ENCODE results near the gene CERS3.

CERS3 gene

DNA sequence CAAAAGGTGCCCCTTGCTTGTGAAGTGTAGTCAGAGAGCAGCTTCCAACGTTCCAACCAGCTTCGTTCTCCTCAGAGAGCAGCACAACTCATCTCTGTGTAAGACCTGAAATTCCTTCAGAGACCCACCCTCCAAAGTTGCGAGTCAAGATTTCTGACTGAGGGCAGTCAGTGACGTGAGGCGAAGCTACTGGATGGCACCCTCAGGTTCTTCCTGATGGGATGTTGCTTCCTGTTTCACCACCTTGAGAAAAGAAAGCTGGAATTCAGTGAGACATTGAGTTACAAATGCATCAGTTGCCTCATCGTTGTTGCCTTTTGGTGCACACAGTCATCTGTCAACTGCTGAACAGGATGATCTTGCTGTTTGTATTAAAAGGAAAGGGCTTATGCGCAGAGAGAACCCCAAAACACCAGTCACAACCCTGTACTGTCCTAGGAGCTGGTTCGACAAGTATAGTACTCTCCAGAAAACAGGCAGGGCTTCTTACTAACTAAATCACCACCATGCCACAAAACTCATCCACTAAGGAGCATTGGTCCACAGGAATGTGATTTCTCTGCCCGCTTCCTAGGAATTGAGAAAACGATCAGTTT is at the start of gene CERS3:
CERS3 (minus strand) TSS at position 118 of the 596 bp plus-strand sequence. CDS start 27,101 bp downstream, outside the sequence.
- DNase-seq = no peak

DNA sequence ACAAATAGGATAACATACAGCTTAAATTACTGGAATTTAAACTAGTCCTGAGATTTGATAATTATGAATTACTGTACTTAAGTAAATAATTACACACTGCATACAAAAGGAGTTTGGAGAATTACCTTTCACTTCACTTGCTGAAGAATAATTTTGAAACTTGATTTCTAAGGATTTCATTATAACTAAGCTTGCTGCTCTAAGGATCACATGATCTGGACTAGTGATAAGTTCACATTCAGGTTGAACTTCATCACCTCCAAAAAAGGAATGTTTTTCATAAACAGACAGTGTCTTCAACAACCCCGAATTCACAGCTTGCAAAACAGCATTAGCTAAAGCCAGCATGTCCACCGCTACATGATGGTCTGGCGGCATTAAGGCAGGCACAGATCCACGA is 44.8 kb upstream of the CERS3 start:
- DNase-seq = no peak

DNA sequence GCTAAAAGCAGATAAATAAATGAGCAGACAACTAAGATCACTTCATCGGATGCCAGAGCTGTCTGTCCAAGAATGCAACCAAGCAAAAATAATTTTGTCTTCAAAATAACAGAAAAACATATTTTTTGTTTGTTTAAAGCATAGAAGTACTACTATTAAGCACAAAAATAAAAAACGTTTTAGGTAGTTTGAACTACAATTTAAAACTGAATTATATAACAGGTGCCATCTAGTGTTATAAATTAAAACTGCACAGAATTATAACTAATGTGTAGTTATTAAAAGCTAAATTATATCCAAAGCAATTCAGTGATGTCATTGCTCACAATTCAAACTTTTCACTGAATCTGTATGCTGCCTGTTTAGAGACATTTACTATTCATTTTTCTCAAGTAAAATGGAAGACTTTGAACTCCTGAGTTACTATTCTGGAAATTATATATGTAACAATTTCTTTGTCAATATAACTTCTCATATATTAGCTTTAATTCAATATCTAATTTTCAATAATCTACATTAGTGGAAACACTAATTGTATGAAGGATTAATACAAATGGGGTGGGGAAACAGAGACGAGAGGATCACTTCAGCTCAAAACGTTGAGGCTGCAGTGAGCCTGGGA is 43.7 kb upstream of the CERS3 start:
- no peak for DNase-seq

DNA sequence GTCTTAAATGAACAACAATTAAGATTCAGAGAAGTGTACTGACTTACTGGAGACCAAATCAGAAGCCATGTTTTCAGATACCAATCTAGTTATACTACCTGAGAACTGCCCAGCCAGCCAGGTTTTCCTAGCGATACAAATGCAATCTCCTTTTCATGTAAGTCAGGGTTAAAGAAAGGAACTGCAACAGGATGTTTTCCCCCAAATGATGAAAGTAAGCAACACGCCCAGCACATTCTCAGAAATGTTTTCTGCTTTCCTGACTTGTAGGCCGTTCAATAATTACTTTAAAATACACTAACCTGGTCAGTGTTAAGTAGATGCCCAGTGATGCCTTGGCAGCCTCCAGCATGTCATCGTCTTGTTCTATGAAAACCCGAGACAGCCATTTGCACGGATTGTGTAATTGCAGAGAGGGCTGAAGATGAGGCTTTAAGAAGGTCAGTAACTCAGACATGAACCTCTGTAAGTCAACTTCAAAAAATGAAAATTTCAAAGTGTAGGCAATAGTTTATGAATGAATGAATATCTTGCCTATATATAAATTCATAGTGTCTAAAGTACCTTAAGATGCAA is 42.9 kb upstream of the CERS3 start:
- DNase-seq = no peak

DNA sequence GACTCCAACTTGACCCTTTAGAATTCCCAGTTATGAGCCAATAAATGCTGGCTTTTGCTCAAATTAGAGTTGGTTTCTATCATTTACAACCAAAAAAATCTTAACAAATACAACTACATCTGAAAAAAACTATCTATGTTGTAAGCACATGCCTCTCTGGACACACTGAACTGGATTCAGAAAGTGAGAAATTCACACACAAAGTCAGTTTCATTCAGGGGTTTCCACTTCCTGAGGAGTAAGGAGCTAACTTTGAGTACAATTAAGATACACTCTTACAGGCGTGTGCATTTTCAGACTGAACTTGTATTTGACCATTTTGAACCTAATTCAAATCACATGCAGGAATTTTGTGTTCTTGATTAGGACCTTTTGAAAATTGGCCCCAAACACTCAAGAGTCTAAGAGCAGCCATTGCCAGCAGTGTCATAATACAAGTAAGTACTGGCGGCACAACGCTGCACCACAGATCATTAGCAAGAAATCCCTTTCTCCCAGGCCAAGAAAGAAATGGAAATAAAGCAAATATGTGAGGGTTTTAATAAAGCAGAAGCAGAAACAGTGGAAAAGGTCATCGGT is 42.1 kb upstream of the CERS3 start:
- DNase-seq = no peak

DNA sequence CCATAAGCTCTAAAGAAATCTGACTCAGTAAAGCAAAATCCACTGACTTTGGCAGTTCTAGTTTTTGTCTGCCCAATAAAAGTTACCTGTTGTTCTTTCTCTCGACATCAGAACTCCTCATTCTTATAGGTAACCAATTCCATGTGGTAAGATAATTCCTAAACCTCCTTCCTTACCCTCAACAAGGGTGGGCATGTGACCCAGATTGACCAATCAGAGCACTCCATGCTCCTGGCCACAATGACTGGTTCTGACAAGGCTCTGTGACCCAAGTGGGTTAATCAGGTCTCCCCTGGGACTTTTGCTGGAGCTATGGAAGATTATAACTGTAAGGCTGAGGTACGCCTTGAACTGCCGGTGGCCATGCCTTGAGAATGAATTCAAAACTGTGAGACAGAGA is 41.5 kb upstream of the CERS3 start:
- no peak for DNase-seq

DNA sequence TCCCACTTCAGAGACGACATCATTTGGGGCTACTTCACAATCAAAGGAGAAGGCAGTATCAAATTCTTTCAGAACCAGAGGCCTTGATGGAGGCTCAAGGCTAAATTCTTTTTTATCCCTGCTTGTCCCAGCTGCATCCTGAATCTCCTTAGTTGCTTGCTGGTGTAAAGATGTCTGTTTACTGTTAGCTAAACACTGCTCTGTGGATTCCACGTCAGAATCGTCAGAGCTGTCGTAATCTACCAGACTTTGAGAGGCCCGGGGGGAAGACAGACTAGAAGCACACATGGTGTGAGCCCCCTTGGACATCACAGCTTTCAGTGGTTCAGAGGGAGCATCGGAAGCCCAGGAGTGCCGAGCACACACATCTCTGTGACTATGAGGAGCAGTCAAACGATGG is 40.6 kb upstream of the CERS3 start:
- DNase-seq = no peak

DNA sequence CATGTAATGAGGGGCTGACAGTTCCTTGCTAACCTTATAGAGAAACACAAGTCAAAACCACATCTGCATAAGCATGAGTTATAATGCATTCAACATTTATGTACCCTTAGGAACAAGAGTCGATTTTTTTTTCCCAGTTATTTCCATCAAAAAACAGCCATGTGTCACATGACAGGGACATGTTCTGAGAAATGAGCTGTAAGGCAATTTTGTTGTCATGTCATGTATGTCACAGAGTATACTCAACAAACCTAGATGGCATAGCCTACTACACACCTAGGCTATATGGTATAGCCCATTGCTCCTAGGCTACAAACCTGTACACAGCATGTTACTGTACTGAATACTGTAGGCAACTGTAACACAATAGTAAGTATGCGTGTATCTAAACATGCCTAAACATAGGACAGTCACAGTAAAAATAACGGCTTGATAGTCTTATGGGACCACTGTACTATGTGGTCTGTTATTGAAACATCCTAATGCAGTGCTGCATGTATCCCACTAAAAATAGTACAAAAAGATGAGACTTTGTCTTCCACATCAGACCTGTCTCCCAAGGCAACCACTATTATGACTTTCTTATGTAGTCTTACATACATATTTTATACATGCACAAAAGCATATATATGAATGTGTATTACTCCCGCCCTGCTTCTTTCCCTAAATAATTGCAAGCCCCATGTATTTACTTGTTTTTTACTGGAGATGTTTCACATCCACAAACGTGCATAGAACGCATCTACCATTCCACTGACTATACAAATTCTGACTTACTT is 38.3 kb upstream of the CERS3 start:
- DNase-seq = no peak

DNA sequence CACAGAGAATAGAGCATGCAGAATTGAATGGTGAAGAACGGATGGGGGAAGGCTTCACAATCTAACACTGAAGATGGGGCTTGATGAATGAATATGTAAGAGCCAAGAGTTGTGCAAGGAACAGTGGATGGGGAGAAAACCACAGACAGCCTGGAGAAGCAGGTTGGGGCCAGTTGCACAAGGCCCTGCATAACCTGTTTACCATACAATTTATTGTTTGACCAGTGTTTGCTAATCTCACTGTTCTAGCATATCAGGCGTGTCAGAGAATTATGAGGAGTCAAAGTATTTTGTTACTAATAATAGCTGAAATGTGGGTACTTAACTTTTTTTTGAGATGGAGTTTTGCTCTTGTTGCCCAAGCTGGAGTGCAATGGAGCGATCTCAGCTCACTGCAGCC is 36.8 kb upstream of the CERS3 start:
- DNase-seq = no peak

DNA sequence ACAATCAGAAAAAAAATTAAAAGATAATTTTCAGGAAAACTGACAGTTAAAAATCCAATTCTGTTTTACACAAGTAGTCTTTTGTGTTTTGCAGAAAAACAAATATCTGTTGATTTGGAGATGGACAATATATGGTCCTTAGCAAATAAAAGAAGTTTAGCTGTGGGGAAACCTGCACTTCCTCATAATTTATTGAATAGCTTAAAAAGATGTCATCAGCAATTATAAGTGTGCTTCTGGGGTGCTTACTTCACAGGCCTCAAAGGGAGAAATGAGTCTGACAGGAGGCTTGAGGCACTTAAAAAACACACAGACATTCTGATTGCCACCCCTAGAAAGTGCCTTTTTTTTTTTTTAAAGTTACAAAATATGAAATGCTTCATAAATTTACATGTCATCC is 31.6 kb upstream of the CERS3 start:
- DNase-seq = no peak

DNA sequence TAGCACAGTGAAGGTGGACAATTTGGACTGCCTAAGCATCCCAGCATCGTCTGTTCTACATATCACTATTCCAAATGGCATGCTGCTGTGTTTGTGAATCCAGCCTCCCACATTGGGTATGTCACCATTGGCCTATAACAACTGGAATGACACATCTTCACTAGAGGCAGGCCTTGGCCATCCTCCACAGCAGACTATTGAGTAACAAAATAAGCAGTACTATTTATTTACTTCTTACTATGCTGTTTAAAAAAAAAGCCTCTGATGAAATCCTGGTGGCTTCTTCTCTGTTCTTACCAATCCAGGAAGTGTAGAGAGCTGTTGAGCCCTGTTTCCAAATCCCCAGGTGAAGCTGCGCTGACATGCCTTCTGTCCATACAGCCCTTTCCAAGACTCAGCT is 30.6 kb upstream of the CERS3 start:
- no peak for DNase-seq

DNA sequence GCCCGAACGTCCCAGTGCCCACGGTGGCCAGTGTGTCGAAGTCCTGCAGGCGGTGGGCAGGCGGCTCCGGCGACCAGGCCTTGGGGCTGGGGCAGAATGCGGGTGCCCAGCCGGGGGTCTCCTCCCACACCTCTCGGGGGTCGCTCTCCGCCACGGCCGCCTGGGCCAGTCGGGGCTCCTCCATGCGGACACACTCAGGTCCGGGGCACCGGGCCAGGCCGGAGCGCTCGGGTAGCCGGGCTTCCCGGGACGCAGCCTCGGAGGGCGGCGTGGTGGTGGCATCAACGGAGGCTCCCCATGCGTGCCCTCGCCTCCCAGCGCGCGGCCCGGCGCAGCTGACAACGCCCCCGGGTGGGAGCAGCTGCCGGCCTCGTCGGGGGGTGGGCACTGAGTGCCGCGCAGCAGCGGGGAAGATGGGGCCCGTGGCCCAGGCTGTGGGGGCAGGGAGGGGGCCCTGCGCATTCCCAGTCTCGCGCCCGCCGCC is 30.1 kb upstream of the CERS3 start:
- no peak for DNase-seq

DNA sequence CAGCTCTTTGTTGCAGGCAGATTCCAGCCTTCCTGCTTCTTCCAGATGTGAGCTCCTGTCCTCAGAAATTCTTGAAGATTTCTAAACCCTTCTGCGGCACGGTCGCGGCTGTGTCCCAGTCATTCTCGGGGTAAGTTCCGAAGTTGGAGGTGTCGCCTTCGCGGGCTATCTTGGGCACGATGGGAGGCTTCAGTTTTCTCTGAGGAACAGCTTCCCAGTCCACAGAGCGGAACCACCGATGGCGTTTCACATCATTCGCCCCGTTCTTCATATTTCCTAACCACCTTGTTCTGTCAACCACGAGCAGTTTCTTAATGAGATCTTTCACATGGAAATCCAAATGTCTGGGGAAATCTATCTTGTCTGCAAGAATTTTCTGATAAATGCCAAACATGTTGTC is 24.7 kb upstream of the CERS3 start:
- DNase-seq = no peak

DNA sequence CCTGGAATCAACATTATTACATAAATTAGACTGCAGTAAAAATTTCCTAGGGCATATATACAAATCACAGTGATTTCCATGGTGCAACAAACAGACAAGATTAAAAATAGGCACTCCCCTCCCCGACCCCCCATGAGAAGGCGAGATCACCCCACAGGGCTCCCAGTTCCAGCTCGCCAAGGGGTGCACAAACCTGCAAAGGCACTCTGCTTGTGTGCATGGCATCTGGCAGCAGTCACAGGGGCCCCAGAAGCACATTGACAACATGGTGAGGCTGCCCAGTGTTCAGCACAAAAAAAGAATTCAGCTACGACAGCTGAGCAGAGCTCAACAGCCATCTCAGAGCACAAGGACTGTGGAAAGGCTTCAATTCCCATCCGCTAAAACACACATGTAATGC is 19.2 kb upstream of the CERS3 start:
- no peak for DNase-seq

DNA sequence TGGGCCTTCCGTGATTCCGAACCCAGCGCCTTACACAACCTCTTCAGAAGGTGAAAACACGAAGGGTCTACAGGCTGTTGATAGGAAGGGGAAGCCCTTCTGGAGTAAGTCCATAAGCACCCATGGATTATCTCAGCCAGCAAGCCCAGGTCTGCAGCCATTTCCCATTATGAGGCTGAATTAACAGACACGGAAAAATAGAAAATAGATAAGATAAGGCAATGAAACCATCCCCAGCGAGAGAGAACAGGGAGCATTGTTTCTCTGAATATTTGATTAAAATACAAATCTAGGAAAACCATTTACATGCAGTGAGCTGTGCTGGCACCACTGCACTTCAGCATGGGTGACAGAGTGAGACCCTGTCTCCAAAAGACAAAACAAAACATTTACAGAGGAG is 16.2 kb upstream of the CERS3 start:
- DNase-seq = no peak

DNA sequence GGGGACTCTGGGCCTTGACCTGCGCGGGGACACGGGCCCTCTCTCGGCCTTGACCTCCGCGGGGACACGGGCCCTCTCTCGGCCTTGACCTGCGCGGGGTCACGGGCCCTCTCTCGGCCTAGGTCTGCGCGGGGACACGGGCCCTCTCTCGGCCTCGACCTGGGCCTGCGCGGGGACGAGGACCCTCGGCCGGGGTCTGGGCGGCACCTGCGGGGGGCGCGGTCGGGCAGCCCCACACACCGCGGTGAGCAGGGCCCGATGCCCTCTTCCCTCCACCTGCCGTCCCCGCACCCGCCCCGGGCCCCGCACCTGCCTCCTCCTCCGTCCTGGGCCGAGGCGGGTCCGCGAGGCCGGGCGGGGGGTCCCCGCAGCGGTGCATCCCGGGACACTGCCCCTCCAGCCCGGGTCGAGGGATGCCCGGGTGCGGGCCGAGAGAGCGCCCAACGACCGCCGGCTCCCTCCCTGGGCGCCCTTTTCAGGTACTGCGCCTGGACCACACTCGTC is 15.6 kb upstream of the CERS3 start:
- no peak for DNase-seq

DNA sequence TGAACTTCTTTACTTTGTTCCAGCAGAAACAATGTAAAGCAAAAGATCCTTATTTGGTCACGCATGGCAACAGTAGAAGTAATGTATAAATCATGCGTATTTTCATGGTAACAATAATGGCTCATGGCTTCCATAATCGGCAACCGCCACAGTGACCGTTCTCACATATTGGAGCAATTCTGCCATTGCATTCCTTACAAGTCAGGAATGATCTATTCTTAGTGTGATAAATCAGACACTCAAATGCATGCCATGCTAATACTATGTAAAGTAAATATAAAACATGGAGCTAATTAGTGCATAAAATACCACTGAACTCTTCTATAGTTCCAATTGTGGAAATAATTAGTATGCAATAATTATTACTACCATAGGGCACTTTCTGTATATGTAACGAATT is 13.5 kb upstream of the CERS3 start:
- no peak for DNase-seq

DNA sequence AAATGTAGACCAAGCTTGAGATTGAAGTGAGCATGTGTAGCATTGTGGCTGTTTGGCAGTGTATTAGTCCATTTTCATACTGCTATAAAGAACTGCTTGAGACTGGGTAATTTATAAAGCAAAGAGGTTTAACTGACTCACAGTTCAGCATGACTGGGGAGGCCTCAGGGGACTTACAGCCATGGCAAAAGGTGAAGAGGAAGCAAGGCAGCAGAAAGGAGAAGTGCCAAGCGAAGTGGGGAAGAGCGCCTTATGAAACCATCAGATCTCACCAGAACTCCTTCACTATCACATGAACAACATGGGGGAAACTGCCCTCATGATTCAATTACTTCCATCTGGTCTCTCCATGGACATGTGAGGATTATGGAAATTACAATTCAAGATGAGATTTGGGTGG is 8.6 kb upstream of the CERS3 start:
- no peak for DNase-seq

DNA sequence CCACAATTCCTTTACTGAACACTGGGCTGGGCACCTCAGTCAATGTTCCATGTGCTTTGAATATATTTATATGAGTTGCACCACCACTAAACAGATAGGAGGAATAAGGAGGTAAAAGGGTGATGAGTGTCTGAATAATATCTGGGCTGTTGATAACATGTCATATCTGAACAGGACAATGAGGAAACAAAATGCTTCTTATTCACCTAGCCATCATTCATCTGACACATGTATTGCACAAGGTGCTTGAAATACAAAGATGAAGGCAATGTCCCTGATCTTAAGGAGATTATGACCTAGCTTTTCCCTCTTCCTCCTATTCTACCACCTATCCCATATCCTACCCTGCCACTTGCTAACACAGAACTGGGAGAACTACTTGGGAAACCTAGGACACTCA is 8.0 kb upstream of the CERS3 start:
- no peak for DNase-seq

DNA sequence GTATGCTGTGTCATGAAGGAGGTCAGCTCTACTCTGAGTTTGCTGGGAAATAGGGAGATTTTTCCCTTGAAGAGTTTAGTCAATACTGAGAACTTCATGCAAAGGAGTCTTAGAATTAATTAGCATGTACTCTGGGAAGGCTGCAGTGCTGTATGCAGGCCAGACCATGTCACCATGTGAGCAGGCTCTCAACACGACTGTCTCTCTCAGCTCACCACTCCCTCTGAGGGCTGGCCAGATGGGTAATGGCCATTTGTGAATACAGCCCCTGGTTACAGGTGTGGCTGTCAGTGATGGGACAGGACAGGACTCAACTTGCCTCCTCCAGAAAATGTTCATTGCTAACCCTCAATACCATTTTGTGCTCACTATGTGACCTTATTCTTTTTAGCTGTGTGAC is 5.1 kb upstream of the CERS3 start:
- no peak for DNase-seq

DNA sequence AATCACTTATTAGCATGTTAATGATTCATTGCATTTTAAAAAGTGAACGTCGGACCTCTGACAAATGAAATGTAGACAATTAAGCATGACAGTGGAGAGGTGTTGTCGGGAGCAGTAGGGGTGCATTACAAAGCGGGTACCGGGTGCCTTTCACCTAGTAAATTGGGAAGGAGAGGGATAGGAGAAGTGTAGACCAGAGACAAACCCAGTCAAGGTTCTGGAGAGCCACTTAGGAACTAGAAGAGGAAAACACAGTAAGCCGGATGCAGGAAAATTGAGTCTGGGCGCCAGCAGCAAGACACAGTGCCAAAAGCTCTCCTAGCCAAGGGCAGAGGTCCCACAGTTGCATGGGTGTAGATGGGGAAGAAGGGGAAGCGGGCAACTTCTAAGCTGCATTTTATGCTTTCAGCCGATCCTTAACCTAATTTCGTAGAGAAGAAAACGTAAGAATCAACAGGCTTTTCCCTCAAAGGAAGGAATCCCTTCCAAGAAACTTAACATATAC is 3.1 kb upstream of the CERS3 start:
- no peak for DNase-seq

DNA sequence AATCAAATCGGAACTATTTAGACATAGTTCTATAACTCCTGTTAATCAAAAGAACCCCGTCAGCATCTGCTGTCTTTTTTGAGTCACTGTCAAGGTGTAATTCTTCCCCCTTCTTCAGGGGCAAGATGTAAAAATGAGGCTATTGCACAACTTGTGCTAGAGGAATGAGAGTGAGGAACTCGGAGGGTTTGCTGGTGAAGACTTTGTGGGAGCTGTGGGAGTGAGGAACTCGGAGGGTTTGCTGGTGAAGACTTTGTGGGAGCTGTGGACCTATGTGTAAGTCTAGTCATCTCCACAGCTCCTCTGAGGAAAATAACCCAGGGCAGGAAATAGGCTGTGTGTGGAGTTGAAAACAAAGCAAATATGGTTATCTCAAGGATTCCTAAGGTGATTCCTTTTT is 2.5 kb upstream of the CERS3 start:
- DNase-seq = no peak

DNA sequence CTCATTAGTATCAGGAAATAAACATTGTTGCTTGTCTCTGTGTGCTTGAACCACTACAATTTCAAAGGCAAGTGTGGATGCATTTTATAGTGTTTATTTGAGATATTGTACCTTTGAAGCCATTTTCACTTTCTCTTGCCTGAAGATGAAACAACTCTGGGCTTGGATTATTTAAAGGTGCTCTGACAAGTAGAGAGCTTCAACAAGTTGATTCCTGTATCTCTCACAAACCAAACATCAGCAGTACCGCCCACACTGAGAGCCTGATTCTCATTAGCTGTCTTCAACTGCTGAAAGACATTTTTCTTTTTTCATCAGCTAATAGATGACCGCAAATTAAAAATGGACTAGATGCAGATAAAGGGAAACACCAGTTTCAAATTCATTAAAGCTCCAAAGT is 806 bp upstream of the CERS3 start:
- no peak for DNase-seq

All from cortex of kidney (tissue), 1 donor.